Uterine smooth muscle cell (primary cell): ENCODE data around the gene EGFL7. TPM values are rescaled to one million over a fixed set of nuclear protein-coding genes. Genes with fewer than 3 reads are reported as not detected.

Experiments
- total RNA-seq: library from RNA; depleted of rRNA; stranded (reverse); fragments of >200 nt; gene quantifications from 2 replicates; pipeline ENCODE4 v1.2.3, GENCODE V29; 2014

Gene EGFL7
- 7.2 and 12.2 TPM in 2 replicates for total RNA-seq

GRCh38 chr9:136662656-136663581 lies at the start of gene EGFL7:
Gene EGFL7, plus strand, starts transcription at chr9:136662916. Its CDS starts 5,367 bp downstream, at chr9:136668283.

GRCh38 chr9:136686794-136687711 lies 24.3 kb downstream of the EGFL7 start, which contains the start of gene AGPAT2:
Gene AGPAT2, minus strand, starts transcription at chr9:136687457. Its CDS starts 100 bp downstream, at chr9:136687357.

GRCh38 chr9:136711751-136712689 lies 49.3 kb downstream of the EGFL7 start, which contains the start of gene DIPK1B:
Gene DIPK1B, plus strand, starts transcription at chr9:136712572. Its CDS starts 94 bp downstream, at chr9:136712666.

Other genes starting within 250 kb of the EGFL7 start
- gene INPP5E, start 223.1 kb upstream of the EGFL7 start, total RNA-seq, result 9.1 and 10.7 TPM in 2 replicates
- 24.3 and 28.4 TPM in 2 replicates for gene SEC16A, start 179.9 kb upstream of the EGFL7 start, total RNA-seq
- gene NOTCH1, start 116.9 kb upstream of the EGFL7 start, total RNA-seq, result 10.7 and 24.4 TPM in 2 replicates
- 52.0 and 54.6 TPM in 2 replicates for gene AGPAT2, start 24.5 kb downstream of the EGFL7 start, total RNA-seq
- 0.22 and 1.1 TPM in 2 replicates for gene DIPK1B, start 49.7 kb downstream of the EGFL7 start, total RNA-seq
- not detected in 2 replicates for gene LCN10, start 80.0 kb downstream of the EGFL7 start, total RNA-seq
- gene LCN6, start 85.6 kb downstream of the EGFL7 start, total RNA-seq, result not detected in 2 replicates
- gene LCN8, start 95.3 kb downstream of the EGFL7 start, total RNA-seq, result not detected in 2 replicates
- gene LCN15, start 101.6 kb downstream of the EGFL7 start, total RNA-seq, result not detected in 2 replicates
- gene TMEM141, start 128.4 kb downstream of the EGFL7 start, total RNA-seq, result 52.2 and 62.0 TPM in 2 replicates
- 0.37 TPM in 1 of 2 replicates, not detected in the other for gene CCDC183, start 133.4 kb downstream of the EGFL7 start, total RNA-seq
- 66.7 and 87.5 TPM in 2 replicates for gene RABL6, start 145.0 kb downstream of the EGFL7 start, total RNA-seq
- gene AJM1, start 179.6 kb downstream of the EGFL7 start, total RNA-seq, result 1.4 and 3.5 TPM in 2 replicates
- 44.4 and 70.9 TPM in 2 replicates for gene PHPT1, start 186.5 kb downstream of the EGFL7 start, total RNA-seq
- 1.1 and 3.1 TPM in 2 replicates for gene MAMDC4, start 189.4 kb downstream of the EGFL7 start, total RNA-seq
- gene EDF1, start 203.4 kb downstream of the EGFL7 start, total RNA-seq, result 265 and 280 TPM in 2 replicates
- gene TRAF2, start 223.6 kb downstream of the EGFL7 start, total RNA-seq, result 9.6 and 16.3 TPM in 2 replicates